Measurements from ENCODE around the gene MICOS13.
A peak's percentile ranks its signal among the peaks of the same experiment; 100 is the strongest.

DNA sequence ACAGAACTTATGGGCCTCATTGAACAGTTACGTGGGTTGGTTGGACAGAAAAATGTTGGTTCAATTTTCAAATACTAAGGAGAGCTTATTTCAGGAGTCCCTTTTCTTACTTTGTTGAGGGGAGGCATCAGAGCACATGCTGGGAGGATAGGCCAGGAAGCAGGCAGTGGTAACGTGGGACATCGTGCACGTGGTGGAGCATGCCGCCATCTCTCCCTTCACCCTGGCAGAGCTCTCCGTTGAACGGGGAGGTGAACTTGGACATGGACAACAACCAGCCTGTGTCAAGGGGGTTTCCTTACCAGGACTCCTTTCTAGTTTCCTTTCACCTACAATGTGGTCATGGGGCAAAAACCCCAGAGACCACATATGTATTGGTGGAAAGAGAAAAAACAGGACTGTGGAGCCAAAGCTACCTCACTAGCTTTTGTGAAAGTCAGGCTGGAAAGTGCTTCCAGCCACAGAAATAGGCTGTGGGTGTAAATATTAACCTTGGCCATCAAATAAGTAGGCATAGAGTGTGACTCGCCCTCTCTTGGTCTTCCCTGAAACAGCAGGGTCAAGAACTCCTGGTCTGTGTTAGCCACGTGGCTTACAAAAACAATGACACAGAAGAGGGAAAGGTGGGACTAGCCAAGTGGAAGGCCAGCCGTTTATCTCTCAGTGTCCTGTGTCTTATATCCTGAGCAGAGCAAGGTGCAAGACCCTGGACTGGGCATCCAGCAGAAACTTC is 14.4 kb downstream of the MICOS13 start:
- TF ChIP-seq, protein P1, sequence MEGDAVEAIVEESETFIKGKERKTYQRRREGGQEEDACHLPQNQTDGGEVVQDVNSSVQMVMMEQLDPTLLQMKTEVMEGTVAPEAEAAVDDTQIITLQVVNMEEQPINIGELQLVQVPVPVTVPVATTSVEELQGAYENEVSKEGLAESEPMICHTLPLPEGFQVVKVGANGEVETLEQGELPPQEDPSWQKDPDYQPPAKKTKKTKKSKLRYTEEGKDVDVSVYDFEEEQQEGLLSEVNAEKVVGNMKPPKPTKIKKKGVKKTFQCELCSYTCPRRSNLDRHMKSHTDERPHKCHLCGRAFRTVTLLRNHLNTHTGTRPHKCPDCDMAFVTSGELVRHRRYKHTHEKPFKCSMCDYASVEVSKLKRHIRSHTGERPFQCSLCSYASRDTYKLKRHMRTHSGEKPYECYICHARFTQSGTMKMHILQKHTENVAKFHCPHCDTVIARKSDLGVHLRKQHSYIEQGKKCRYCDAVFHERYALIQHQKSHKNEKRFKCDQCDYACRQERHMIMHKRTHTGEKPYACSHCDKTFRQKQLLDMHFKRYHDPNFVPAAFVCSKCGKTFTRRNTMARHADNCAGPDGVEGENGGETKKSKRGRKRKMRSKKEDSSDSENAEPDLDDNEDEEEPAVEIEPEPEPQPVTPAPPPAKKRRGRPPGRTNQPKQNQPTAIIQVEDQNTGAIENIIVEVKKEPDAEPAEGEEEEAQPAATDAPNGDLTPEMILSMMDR (conservative IDR thresholded peaks at IDR 0.05; ENCODE audit: low read length) = peak; percentile 35; the same call in 1 of the 2 replicates
- no peak for TF ChIP-seq EZH2phosphoT487 (IDR thresholded peaks at IDR 0.05; ENCODE audit: borderline replicate concordance, low read depth, low read length)
